Neural progenitor cell (in vitro differentiated cells): ENCODE measurements around the gene TP73. TPM values are rescaled to one million over a fixed set of nuclear protein-coding genes. Genes with fewer than 3 reads are reported as not detected.
A peak's percentile ranks its signal among the peaks of the same experiment; 100 is the strongest.

Experiments
- DNase-seq: peaks from one replicate; pipeline ENCODE4 v3.0.0-alpha.2; 2016; ENCODE audit warnings: low spot score
- H2AFZ ChIP-seq: fragments of 200-600 bp; sonication (generic); replicated peaks from 2 replicates; pipeline ENCODE4 v1.6.1; 2016; ENCODE audit warnings: antibody characterized with exemption
- H3F3A ChIP-seq: fragments of 200-600 bp; sonication (generic); 2 replicates; pipeline ENCODE4 v1.6.1; 2016; ENCODE audit warnings: antibody characterized with exemption, low read depth
- H3K27ac ChIP-seq: fragments of 200-600 bp; sonication (generic); 2 replicates; pipeline ENCODE4 v1.5.1; 2016; ENCODE audit warnings: mild to moderate bottlenecking
- H3K27me3 ChIP-seq: fragments of 200-600 bp; sonication (generic); 2 replicates; pipeline ENCODE4 v1.6.1; 2016; ENCODE audit warnings: mild to moderate bottlenecking, moderate library complexity
- H3K36me3 ChIP-seq: fragments of 200-600 bp; sonication (generic); 2 replicates; pipeline ENCODE4 v1.5.1; 2016
- H3K4me1 ChIP-seq: fragments of 200-600 bp; sonication (generic); 2 replicates; pipeline ENCODE4 v1.6.1; 2016; ENCODE audit warnings: mixed run types
- H3K4me2 ChIP-seq: fragments of 200-600 bp; sonication (generic); 2 replicates; pipeline ENCODE4 v1.6.1; 2016
- H3K4me3 ChIP-seq: fragments of 200-600 bp; sonication (generic); 2 replicates; pipeline ENCODE4 v1.5.1; 2016
- H3K79me2 ChIP-seq: fragments of 200-600 bp; sonication (generic); 2 replicates; pipeline ENCODE4 v1.6.1; 2016; ENCODE audit warnings: low read depth
- H3K9ac ChIP-seq: fragments of 200-600 bp; sonication (generic); 2 replicates; pipeline ENCODE4 v1.6.1; 2016
- H3K9me3 ChIP-seq: fragments of 200-600 bp; sonication (generic); 2 replicates; pipeline ENCODE4 v1.5.1; 2016; ENCODE audit warnings: low read depth
- H4K20me1 ChIP-seq: fragments of 200-600 bp; sonication (generic); 2 replicates; pipeline ENCODE4 v1.6.1; 2016; ENCODE audit warnings: low read depth
- H3K27ac Mint-ChIP-seq: 3 replicates; pipeline ENCODE4 v1.8.0; 2021; ENCODE audit warnings: mixed read lengths
- H3K27me3 Mint-ChIP-seq: 2 replicates; pipeline ENCODE4 v1.8.0; 2022; ENCODE audit warnings: low read depth, mild to moderate bottlenecking, inconsistent platforms, moderate library complexity, mixed read lengths; ENCODE audit not compliant: insufficient read depth
- H3K36me3 Mint-ChIP-seq: 3 replicates; pipeline ENCODE4 v1.8.0; 2021; ENCODE audit warnings: mixed read lengths
- H3K4me1 Mint-ChIP-seq: 3 replicates; pipeline ENCODE4 v1.8.0; 2021; ENCODE audit warnings: mixed read lengths
- H3K4me3 Mint-ChIP-seq: 3 replicates; pipeline ENCODE4 v1.8.0; 2021; ENCODE audit warnings: mild to moderate bottlenecking, moderate library complexity, mixed read lengths
- H3K9me3 Mint-ChIP-seq: 3 replicates; pipeline ENCODE4 v1.8.0; 2020; ENCODE audit warnings: mixed read lengths
- EZH2 ChIP-seq: fragments of 200-600 bp; sonication (generic); IDR thresholded peaks from 2 replicates; pipeline ENCODE4 v1.6.1; 2017; ENCODE audit warnings: antibody characterized with exemption, mild to moderate bottlenecking, moderate library complexity
- EZH2phosphoT487 ChIP-seq: fragments of 200-600 bp; sonication (generic); IDR thresholded peaks from 2 replicates; pipeline ENCODE4 v1.6.1; 2017; ENCODE audit warnings: antibody characterized with exemption
- total RNA-seq: library from RNA; depleted of rRNA; stranded (reverse); fragments of >200 nt; gene quantifications from 2 replicates; pipeline ENCODE4 v1.2.3, GENCODE V29; 2015; ENCODE audit warnings: low replicate concordance
- TF ChIP-seq, protein P1 (sequence below): fragments of 200-600 bp; sonication (generic); IDR thresholded peaks from 2 replicates; pipeline ENCODE4 v1.5.1; 2017; ENCODE audit warnings: antibody characterized with exemption, mild to moderate bottlenecking

TP73 gene
- total RNA-seq, 1 donor from 2014 or later = not detected

DNA sequence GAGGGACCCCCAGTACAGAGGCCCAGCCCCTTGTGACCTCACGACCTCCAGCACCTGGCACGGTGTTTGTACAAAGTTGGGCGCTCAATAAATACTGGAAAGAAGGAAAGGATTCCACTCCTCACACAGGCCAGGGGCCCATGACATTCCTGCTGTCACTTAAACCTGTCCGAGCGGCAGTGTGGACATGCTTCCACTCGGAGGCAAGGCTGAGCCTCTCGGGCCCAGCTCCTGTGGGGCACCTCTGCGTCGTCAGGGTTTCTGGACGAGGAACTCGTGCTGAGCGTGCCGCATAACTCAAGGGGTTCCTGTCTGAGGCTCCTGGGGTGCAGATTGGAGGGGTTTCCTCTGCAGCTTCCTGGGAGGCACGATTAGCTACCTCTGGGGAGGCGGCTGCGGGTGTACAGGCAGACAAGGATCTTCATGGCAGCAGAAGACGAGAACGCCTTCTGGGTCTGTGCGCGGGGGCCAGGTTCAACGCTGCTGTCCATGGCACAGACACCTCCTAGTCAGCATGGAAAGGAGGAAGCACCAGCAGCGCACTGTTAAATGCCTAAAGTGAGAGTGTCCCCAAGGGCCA is 116.6 kb downstream of the TP73 start:
- H3K4me1 Mint-ChIP-seq = peaks cover 18% of the 10 kb centered on the region
- Histone ChIP-seq H4K20me1 (peaks cover 4% of the 10 kb centered on the region), H3K79me2 (no peaks in the 10 kb centered on the region), H3K27me3 (peaks cover 26% of the 10 kb centered on the region), H3K27ac (no peak overlapping the region), H2AFZ (no peak overlapping the region), H3K9ac (no peak overlapping the region), H3K4me2 (no peak overlapping the region), H3K36me3 (no peaks in the 10 kb centered on the region), H3K9me3 (no peaks in the 10 kb centered on the region), H3K4me1 (peaks cover 3% of the 10 kb centered on the region), H3F3A (peaks cover 5% of the 10 kb centered on the region), H3K4me3 (no peak overlapping the region)
- H3K4me3 Mint-ChIP-seq = no peak overlapping the region
- no peaks in the 10 kb centered on the region for H3K36me3 Mint-ChIP-seq
- TF ChIP-seq EZH2 = no peak
- TF ChIP-seq, protein P1, sequence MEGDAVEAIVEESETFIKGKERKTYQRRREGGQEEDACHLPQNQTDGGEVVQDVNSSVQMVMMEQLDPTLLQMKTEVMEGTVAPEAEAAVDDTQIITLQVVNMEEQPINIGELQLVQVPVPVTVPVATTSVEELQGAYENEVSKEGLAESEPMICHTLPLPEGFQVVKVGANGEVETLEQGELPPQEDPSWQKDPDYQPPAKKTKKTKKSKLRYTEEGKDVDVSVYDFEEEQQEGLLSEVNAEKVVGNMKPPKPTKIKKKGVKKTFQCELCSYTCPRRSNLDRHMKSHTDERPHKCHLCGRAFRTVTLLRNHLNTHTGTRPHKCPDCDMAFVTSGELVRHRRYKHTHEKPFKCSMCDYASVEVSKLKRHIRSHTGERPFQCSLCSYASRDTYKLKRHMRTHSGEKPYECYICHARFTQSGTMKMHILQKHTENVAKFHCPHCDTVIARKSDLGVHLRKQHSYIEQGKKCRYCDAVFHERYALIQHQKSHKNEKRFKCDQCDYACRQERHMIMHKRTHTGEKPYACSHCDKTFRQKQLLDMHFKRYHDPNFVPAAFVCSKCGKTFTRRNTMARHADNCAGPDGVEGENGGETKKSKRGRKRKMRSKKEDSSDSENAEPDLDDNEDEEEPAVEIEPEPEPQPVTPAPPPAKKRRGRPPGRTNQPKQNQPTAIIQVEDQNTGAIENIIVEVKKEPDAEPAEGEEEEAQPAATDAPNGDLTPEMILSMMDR = no peak
- no peak for TF ChIP-seq EZH2phosphoT487
- no peak for DNase-seq
- H3K27ac Mint-ChIP-seq = no peak overlapping the region
- H3K27me3 Mint-ChIP-seq = peaks cover 8% of the 10 kb centered on the region
- H3K9me3 Mint-ChIP-seq = peaks cover 15% of the 10 kb centered on the region

DNA sequence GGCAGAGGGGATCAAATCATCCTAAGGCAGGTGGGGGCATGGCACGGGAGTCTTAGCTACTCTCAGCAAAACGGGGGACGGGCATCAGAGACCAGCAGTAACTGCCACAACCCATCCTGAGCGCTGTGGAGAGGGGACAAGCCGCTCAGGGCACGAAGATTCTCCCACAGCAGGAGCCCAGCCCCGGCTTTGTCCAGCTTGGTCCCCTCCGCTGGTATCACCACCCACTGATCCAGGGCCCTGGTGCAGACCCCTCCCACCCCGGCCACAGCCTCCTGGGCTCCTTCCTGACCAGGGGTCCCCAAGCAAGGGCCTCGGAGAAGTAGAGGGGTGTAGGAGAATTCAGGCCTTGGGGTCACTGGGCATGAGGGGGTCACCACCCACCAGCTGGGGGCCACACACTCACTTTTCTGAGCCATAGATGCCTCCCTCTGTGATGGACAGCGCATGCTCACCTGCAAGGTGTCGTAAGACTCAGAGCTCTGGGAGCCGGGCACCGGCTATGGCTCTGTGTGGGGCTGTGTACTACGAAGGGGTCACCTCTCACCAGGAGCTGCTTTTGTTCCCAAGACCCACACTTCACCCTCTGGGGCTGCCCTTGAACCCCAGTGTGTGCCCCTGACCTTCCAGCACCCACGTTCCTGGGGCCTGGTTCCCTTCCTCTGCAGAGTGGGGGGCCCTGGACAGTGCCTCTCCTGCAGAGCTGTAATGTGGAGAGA is 117.9 kb downstream of the TP73 start:
- no peak for DNase-seq
- H3F3A ChIP-seq = peaks cover 5% of the 10 kb centered on the region
- no peak overlapping the region for H2AFZ ChIP-seq
- peaks cover 26% of the 10 kb centered on the region for H3K27me3 ChIP-seq
- H3K27me3 Mint-ChIP-seq = peaks cover 10% of the 10 kb centered on the region
- no peak overlapping the region for H3K4me3 ChIP-seq
- H3K9me3 Mint-ChIP-seq = peaks cover 13% of the 10 kb centered on the region
- H3K36me3 ChIP-seq = no peaks in the 10 kb centered on the region
- TF ChIP-seq EZH2 (no peak), EZH2phosphoT487 (no peak)
- TF ChIP-seq, protein P1 = no peak
- H4K20me1 ChIP-seq = peaks cover 4% of the 10 kb centered on the region
- no peak overlapping the region for H3K27ac ChIP-seq
- H3K4me1 Mint-ChIP-seq = peaks cover 22% of the 10 kb centered on the region
- no peaks in the 10 kb centered on the region for H3K9me3 ChIP-seq
- H3K27ac Mint-ChIP-seq = no peak overlapping the region
- H3K4me1 ChIP-seq = peaks cover 7% of the 10 kb centered on the region
- H3K4me2 ChIP-seq = no peak overlapping the region
- H3K4me3 Mint-ChIP-seq = peak overlapping the region; percentile 77
- H3K79me2 ChIP-seq = no peaks in the 10 kb centered on the region
- no peak overlapping the region for H3K9ac ChIP-seq
- H3K36me3 Mint-ChIP-seq = no peaks in the 10 kb centered on the region

DNA sequence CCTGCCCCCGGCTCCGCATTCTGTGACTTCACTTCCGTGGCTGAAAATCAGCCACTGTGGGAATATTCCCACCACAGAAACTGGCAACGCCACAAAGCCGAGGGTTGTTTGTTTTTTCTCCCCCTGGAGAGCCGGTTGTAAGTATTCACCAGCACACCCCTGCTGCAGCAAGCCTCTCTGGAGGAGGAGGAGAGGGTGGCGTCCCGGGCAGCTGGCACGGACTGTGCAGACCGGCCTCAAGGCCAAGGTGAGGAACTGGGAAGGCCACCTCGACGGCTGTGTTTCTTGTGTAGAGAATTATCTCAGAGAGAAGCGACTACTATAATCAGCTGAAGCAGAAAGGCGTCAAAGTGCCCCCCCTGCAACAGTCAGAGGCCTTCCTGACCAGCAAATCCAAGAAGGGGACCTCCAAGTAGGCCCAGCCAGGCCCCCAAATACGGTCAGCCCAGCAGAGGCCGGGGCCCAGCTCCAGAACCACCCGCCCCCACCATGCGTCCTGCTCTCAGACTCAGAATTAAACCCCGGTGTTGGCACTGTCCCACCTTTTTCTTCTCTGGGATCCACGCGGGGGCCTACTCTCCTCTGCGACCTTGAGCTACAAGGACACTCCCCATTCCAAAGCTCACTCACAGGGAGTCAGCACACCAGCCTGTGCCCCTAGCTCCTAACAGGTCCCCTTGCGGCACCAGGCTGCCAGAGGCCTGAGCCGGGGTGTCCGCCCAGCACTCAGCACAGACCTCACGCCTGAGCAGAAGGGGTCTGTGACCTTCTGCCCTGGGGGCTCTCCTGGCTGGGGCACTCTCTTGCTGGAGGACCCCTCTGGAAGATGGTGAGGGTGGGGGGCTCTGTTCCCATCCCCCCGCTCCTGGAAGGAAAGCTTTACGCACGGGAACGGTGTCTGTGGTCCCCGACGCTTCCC is 119.1 kb downstream of the TP73 start:
- peaks cover 14% of the 10 kb centered on the region for H3K4me1 ChIP-seq
- H3F3A ChIP-seq = peaks cover 5% of the 10 kb centered on the region
- peaks cover 4% of the 10 kb centered on the region for H4K20me1 ChIP-seq
- H2AFZ ChIP-seq = peak overlapping the region; percentile 83
- DNase-seq = peak; percentile 36
- Mint-ChIP-seq H3K27me3 (peaks cover 10% of the 10 kb centered on the region), H3K4me3 (peak overlapping the region; percentile 77), H3K9me3 (peaks cover 5% of the 10 kb centered on the region), H3K36me3 (no peaks in the 10 kb centered on the region), H3K27ac (no peak overlapping the region), H3K4me1 (peaks cover 29% of the 10 kb centered on the region)
- no peaks in the 10 kb centered on the region for H3K79me2 ChIP-seq
- peaks cover 23% of the 10 kb centered on the region for H3K27me3 ChIP-seq
- no peaks in the 10 kb centered on the region for H3K9me3 ChIP-seq
- TF ChIP-seq EZH2 = no peak
- TF ChIP-seq EZH2phosphoT487 = no peak
- TF ChIP-seq, protein P1 = no peak
- H3K9ac ChIP-seq = no peak overlapping the region
- H3K4me2 ChIP-seq = peak overlapping the region; percentile 89
- H3K27ac ChIP-seq = no peak overlapping the region
- H3K36me3 ChIP-seq = no peaks in the 10 kb centered on the region
- H3K4me3 ChIP-seq = peak overlapping the region; percentile 69
